WTC11 (cell line): ENCODE results near the gene OLIG1. TPM values are rescaled to one million over a fixed set of nuclear protein-coding genes. Genes with fewer than 3 reads are reported as not detected.
A peak's percentile ranks its signal among the peaks of the same experiment; 100 is the strongest.

Experiments
- ATAC-seq: fragments of 200-7000 bp; cut with Tn5 transposase; 2 replicates; pipeline ENCODE4 v1.10.0; 2021; ENCODE audit warnings: mild to moderate bottlenecking, moderate library complexity
- CTCF ChIA-PET: fragments of 300-600 bp; sonication (Branson Sonifier 250); formaldehyde crosslinking; loops from one replicate; lab custom pipeline; 2021; ENCODE audit warnings: antibody characterized with exemption; lab: Charles Lee
- POLR2A ChIA-PET: fragments of 350-600 bp; sonication (Branson Sonifier 250); formaldehyde crosslinking; loops from one replicate; lab custom pipeline; 2021; ENCODE audit warnings: antibody characterized with exemption; lab: Charles Lee
- DNase-seq: peaks from one replicate; pipeline ENCODE4 v3.0.0; 2021; ENCODE audit warnings: low spot score
- H3K27ac Mint-ChIP-seq: 2 replicates; pipeline ENCODE4 v1.8.0; 2021; ENCODE audit warnings: mixed read lengths
- H3K27me3 Mint-ChIP-seq: 2 replicates; pipeline ENCODE4 v1.8.0; 2021; ENCODE audit warnings: low read depth, mild to moderate bottlenecking, moderate library complexity, mixed read lengths
- H3K36me3 Mint-ChIP-seq: 2 replicates; pipeline ENCODE4 v1.8.0; 2021; ENCODE audit warnings: mixed read lengths
- H3K4me1 Mint-ChIP-seq: 2 replicates; pipeline ENCODE4 v1.8.0; 2022; ENCODE audit warnings: mixed read lengths
- H3K4me3 Mint-ChIP-seq: 2 replicates; pipeline ENCODE4 v1.8.0; 2021; ENCODE audit warnings: mild to moderate bottlenecking, moderate library complexity, mixed read lengths
- H3K9me3 Mint-ChIP-seq: 2 replicates; pipeline ENCODE4 v1.8.0; 2021; ENCODE audit warnings: mixed read lengths
- ELF4 ChIP-seq: sonication (generic); formaldehyde crosslinking; IDR thresholded peaks from 2 replicates; pipeline ENCODE4 v1.8.1; 2022; ENCODE audit warnings: low read depth, mild to moderate bottlenecking, moderate library complexity, missing genetic modification reagents
- ETV6 ChIP-seq: sonication (generic); formaldehyde crosslinking; IDR thresholded peaks from 2 replicates; pipeline ENCODE4 v1.8.1; 2022; ENCODE audit warnings: mild to moderate bottlenecking, missing genetic modification reagents
- NFATC4 ChIP-seq: fragments of 250-450 bp; sonication (Bioruptor Pico); IDR thresholded peaks from 2 replicates; pipeline ENCODE4 v1.9.0; 2021; ENCODE audit warnings: mild to moderate bottlenecking
- NFYB ChIP-seq: sonication (generic); formaldehyde crosslinking; conservative IDR thresholded peaks from 2 replicates; pipeline ENCODE4 v1.8.0; 2022; ENCODE audit warnings: low read depth, missing genetic modification reagents
- NR1H2 ChIP-seq: sonication (generic); formaldehyde crosslinking; IDR thresholded peaks from 2 replicates; pipeline ENCODE4 v1.9.0; 2021; ENCODE audit warnings: mild to moderate bottlenecking, moderate library complexity, missing genetic modification reagents
- SP1 ChIP-seq: sonication (generic); formaldehyde crosslinking; conservative IDR thresholded peaks from 2 replicates; pipeline ENCODE4 v1.8.1; 2022; ENCODE audit warnings: missing genetic modification reagents
- ZNF138 ChIP-seq: sonication (generic); formaldehyde crosslinking; conservative IDR thresholded peaks from 2 replicates; pipeline ENCODE4 v1.8.1; 2022; ENCODE audit warnings: mild to moderate bottlenecking, moderate library complexity, missing genetic modification reagents
- ZNF423 ChIP-seq: fragments of 250-450 bp; sonication (Bioruptor Pico); IDR thresholded peaks from 2 replicates; pipeline ENCODE4 v2.1.2; 2022; ENCODE audit warnings: mild to moderate bottlenecking, moderate library complexity
- total RNA-seq: library from RNA; stranded (reverse); gene quantifications from 3 replicates; pipeline ENCODE4 v1.2.3, GENCODE V29; 2021
- TF ChIP-seq, protein P1 (sequence below): fragments of 250-450 bp; sonication (Bioruptor Pico); conservative IDR thresholded peaks from 2 replicates; pipeline ENCODE4 v1.9.0; 2021; ENCODE audit warnings: mild to moderate bottlenecking
- TF ChIP-seq, protein P2 (sequence below): sonication (generic); formaldehyde crosslinking; IDR thresholded peaks from 2 replicates; pipeline ENCODE4 v1.8.0; 2022; ENCODE audit warnings: missing genetic modification reagents
- TF ChIP-seq, protein P3 (sequence below): fragments of 250-450 bp; sonication (Bioruptor Pico); IDR thresholded peaks from 2 replicates; pipeline ENCODE4 v2.1.2; 2022; ENCODE audit warnings: mild to moderate bottlenecking, moderate library complexity
- TF ChIP-seq, protein P4 (sequence below): sonication (generic); formaldehyde crosslinking; IDR thresholded peaks from 2 replicates; pipeline ENCODE4 v1.8.0; 2023; ENCODE audit warnings: mild to moderate bottlenecking, missing genetic modification reagents
- TF ChIP-seq, protein P5 (sequence below): fragments of 250-450 bp; sonication (Bioruptor Pico); IDR thresholded peaks from 2 replicates; pipeline ENCODE4 v1.9.0; 2021; ENCODE audit warnings: mild to moderate bottlenecking
- TF ChIP-seq, protein P6 (sequence below): fragments of 250-450 bp; sonication (Bioruptor Pico); IDR thresholded peaks from 2 replicates; pipeline ENCODE4 v1.8.0; 2021; ENCODE audit warnings: mild to moderate bottlenecking
- TF ChIP-seq, protein P7 (sequence below): sonication (generic); formaldehyde crosslinking; IDR thresholded peaks from 2 replicates; pipeline ENCODE4 v1.8.0; 2022; ENCODE audit warnings: mild to moderate bottlenecking, missing genetic modification reagents

The OLIG1 gene
- total RNA-seq, 1 experiment from 2014 or later: 2.1 TPM

DNA sequence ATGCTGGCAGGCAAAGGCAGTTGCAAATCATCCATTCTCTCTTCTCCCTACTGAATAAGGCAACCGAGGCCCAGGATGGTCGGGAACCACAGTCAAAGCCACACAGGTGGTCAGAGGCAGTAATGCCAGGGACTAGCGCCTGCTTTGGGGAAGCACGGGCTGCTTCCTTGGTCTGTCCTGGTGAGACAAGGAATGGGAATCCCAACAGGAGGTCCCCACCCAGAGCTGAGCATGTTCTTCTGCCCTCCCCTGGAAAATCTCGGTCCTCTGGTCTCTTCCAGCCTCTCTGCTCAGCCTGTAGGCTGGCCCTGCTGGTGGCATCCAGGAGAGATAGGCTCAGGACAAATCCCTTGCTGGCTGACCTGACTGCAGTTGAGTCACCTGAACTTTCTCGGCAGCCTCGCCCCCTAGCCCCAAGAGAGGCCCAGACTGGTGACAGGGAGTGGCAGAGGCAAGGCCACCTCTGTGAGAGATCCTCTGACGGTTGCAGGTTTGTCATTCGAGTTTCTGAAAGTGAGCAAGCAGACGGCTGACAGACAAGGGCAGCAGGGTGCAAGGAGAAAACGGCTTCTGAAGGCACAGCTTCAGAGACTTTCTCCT is 5.8 kb downstream of the OLIG1 start:
- H3K36me3 Mint-ChIP-seq: no peaks in the 10 kb centered on the region
- POLR2A ChIA-PET: no interaction called here
- H3K4me3 Mint-ChIP-seq: 0 out of 2 replicates have a peak overlapping the region, but pooled peaks have one; percentile 0
- peaks cover 62% of the 10 kb centered on the region for H3K4me1 Mint-ChIP-seq
- H3K27ac Mint-ChIP-seq: no peak overlapping the region
- H3K27me3 Mint-ChIP-seq: peaks cover 68% of the 10 kb centered on the region
- TF ChIP-seq ZNF423 (CRISPR knock-in tag): peak; percentile 52; the same call in 1 of the 2 replicates
- TF ChIP-seq SP1 (CRISPR knock-in tag): no peak
- no peak for DNase-seq
- H3K9me3 Mint-ChIP-seq: no peaks in the 10 kb centered on the region
- CTCF ChIA-PET: interaction anchor here (0.6 to 1.7 kb wide), 12 partner anchors 12 to 286 kb away, joined by 3 to 7 read pairs (median 4); partner anchors contain the start of gene OLIG2
- ATAC-seq: no peak

DNA sequence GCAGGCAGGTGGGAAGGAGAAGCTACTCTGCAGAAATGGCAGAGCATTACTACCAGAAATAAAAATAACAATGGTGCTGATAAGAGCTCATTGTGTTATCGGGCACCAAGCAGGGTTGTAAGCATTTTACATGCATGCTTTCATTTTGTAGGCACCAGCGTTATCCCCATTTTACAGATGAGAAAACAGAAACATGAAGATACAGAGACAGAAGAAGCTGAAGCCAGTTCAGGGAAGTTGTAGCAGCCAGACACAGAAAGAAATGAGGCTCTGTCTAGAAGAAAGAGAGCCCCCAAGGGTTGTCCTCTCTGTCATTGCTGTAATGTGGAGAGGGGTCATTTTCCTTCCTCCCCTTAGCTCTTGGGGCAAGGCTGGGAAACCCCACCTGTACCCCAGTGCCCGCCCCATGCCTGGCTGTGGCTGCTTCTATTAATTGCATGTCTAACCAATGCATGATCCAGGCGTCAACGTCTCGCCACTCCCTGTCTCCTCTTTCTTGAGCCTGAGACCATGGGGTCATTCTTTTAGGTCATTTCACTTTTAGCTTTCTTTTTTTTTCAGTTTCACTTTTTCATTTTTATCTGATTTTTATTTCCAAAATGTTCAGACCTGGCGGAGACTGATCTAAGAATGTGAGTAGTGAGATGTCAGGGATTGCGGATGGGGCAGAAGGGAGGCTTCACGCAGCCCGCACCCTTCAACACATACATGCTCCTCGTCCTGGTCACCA is 6.8 kb downstream of the OLIG1 start:
- Mint-ChIP-seq H3K36me3 (no peaks in the 10 kb centered on the region), H3K27ac (0 out of 2 replicates have a peak overlapping the region, but pooled peaks have one; percentile 22), H3K4me3 (peak overlapping the region; percentile 31; the same call in 1 of the 2 replicates), H3K4me1 (peaks cover 63% of the 10 kb centered on the region), H3K9me3 (no peaks in the 10 kb centered on the region), H3K27me3 (peaks cover 59% of the 10 kb centered on the region)
- ChIA-PET CTCF (interaction anchor here (0.8 to 1.7 kb wide), 7 partner anchors 13 to 285 kb away, joined by 3 to 7 read pairs (median 3); partner anchors contain the start of gene OLIG2), POLR2A (no interaction called here)
- ATAC-seq: no peak
- no peak for DNase-seq
- TF ChIP-seq, protein P1, sequence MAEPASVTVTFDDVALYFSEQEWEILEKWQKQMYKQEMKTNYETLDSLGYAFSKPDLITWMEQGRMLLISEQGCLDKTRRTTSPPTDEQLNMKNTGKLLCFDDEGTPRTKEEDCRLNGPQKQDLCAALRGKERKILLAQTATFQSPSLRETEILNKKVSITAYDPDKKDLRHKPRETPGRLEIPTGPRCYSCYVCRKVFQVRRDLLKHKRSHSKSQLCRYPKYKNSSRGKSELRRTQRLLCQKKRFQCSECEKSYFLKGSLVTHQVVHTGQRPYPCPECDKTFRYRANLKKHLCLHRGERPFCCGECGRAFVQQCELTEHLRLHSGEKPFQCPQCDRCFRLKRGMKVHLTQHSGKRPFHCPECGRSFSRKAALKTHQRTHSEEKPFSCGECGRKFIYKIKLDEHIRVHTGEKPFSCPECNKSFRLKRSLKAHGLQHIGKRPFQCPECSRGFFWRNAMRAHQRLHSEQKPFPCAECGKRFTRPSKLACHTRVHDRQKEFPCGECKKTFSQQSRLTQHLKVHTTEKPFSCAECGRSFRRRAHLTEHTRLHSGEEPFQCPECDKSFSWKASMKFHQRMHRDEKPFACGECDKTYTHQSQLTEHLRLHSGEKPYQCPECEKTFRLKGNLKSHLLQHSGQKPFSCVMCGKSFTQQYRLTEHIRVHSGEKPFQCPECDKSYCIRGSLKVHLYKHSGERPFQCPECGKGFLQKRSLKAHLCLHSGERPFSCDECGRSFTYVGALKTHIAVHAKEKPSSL: no peak
- TF ChIP-seq NFYB (CRISPR knock-in tag) (no peak), ZNF138 (CRISPR knock-in tag) (no peak), NR1H2 (CRISPR knock-in tag) (no peak), ELF4 (CRISPR knock-in tag) (no peak), NFATC4 (CRISPR knock-in tag) (no peak), ETV6 (CRISPR knock-in tag) (no peak)
- TF ChIP-seq, protein P2, sequence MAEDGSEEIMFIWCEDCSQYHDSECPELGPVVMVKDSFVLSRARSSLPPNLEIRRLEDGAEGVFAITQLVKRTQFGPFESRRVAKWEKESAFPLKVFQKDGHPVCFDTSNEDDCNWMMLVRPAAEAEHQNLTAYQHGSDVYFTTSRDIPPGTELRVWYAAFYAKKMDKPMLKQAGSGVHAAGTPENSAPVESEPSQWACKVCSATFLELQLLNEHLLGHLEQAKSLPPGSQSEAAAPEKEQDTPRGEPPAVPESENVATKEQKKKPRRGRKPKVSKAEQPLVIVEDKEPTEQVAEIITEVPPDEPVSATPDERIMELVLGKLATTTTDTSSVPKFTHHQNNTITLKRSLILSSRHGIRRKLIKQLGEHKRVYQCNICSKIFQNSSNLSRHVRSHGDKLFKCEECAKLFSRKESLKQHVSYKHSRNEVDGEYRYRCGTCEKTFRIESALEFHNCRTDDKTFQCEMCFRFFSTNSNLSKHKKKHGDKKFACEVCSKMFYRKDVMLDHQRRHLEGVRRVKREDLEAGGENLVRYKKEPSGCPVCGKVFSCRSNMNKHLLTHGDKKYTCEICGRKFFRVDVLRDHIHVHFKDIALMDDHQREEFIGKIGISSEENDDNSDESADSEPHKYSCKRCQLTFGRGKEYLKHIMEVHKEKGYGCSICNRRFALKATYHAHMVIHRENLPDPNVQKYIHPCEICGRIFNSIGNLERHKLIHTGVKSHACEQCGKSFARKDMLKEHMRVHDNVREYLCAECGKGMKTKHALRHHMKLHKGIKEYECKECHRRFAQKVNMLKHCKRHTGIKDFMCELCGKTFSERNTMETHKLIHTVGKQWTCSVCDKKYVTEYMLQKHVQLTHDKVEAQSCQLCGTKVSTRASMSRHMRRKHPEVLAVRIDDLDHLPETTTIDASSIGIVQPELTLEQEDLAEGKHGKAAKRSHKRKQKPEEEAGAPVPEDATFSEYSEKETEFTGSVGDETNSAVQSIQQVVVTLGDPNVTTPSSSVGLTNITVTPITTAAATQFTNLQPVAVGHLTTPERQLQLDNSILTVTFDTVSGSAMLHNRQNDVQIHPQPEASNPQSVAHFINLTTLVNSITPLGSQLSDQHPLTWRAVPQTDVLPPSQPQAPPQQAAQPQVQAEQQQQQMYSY (CRISPR knock-in tag): no peak
- TF ChIP-seq, protein P3, sequence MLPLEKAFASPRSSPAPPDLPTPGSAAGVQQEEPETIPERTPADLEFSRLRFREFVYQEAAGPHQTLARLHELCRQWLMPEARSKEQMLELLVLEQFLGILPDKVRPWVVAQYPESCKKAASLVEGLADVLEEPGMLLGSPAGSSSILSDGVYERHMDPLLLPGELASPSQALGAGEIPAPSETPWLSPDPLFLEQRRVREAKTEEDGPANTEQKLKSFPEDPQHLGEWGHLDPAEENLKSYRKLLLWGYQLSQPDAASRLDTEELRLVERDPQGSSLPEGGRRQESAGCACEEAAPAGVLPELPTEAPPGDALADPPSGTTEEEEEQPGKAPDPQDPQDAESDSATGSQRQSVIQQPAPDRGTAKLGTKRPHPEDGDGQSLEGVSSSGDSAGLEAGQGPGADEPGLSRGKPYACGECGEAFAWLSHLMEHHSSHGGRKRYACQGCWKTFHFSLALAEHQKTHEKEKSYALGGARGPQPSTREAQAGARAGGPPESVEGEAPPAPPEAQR (CRISPR knock-in tag): no peak
- TF ChIP-seq, protein P4, sequence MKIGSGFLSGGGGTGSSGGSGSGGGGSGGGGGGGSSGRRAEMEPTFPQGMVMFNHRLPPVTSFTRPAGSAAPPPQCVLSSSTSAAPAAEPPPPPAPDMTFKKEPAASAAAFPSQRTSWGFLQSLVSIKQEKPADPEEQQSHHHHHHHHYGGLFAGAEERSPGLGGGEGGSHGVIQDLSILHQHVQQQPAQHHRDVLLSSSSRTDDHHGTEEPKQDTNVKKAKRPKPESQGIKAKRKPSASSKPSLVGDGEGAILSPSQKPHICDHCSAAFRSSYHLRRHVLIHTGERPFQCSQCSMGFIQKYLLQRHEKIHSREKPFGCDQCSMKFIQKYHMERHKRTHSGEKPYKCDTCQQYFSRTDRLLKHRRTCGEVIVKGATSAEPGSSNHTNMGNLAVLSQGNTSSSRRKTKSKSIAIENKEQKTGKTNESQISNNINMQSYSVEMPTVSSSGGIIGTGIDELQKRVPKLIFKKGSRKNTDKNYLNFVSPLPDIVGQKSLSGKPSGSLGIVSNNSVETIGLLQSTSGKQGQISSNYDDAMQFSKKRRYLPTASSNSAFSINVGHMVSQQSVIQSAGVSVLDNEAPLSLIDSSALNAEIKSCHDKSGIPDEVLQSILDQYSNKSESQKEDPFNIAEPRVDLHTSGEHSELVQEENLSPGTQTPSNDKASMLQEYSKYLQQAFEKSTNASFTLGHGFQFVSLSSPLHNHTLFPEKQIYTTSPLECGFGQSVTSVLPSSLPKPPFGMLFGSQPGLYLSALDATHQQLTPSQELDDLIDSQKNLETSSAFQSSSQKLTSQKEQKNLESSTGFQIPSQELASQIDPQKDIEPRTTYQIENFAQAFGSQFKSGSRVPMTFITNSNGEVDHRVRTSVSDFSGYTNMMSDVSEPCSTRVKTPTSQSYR (CRISPR knock-in tag): no peak
- TF ChIP-seq, protein P5, sequence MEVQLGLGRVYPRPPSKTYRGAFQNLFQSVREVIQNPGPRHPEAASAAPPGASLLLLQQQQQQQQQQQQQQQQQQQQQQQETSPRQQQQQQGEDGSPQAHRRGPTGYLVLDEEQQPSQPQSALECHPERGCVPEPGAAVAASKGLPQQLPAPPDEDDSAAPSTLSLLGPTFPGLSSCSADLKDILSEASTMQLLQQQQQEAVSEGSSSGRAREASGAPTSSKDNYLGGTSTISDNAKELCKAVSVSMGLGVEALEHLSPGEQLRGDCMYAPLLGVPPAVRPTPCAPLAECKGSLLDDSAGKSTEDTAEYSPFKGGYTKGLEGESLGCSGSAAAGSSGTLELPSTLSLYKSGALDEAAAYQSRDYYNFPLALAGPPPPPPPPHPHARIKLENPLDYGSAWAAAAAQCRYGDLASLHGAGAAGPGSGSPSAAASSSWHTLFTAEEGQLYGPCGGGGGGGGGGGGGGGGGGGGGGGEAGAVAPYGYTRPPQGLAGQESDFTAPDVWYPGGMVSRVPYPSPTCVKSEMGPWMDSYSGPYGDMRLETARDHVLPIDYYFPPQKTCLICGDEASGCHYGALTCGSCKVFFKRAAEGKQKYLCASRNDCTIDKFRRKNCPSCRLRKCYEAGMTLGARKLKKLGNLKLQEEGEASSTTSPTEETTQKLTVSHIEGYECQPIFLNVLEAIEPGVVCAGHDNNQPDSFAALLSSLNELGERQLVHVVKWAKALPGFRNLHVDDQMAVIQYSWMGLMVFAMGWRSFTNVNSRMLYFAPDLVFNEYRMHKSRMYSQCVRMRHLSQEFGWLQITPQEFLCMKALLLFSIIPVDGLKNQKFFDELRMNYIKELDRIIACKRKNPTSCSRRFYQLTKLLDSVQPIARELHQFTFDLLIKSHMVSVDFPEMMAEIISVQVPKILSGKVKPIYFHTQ (CRISPR knock-in tag): no peak
- TF ChIP-seq, protein P6, sequence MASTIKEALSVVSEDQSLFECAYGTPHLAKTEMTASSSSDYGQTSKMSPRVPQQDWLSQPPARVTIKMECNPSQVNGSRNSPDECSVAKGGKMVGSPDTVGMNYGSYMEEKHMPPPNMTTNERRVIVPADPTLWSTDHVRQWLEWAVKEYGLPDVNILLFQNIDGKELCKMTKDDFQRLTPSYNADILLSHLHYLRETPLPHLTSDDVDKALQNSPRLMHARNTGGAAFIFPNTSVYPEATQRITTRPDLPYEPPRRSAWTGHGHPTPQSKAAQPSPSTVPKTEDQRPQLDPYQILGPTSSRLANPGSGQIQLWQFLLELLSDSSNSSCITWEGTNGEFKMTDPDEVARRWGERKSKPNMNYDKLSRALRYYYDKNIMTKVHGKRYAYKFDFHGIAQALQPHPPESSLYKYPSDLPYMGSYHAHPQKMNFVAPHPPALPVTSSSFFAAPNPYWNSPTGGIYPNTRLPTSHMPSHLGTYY (CRISPR knock-in tag): no peak
- TF ChIP-seq, protein P7, sequence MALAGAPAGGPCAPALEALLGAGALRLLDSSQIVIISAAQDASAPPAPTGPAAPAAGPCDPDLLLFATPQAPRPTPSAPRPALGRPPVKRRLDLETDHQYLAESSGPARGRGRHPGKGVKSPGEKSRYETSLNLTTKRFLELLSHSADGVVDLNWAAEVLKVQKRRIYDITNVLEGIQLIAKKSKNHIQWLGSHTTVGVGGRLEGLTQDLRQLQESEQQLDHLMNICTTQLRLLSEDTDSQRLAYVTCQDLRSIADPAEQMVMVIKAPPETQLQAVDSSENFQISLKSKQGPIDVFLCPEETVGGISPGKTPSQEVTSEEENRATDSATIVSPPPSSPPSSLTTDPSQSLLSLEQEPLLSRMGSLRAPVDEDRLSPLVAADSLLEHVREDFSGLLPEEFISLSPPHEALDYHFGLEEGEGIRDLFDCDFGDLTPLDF: no peak
